Adrenal gland (tissue), 12 donors: ENCODE data around the gene SLC4A11. TPM values are rescaled to one million over a fixed set of nuclear protein-coding genes. Genes with fewer than 3 reads are reported as not detected.

ENCODE experiments used
- DNase-seq, 7 donors: peaks; one replicate each; pipeline ENCODE4 v3.0.0-alpha.2; 2019 to 2020
- H3K27ac ChIP-seq, 5 donors: fragments of 200-600 bp; sonication (generic) in 4 of 5; 1 replicate in 3 of 5; 2 replicates in 2 of 5; pipeline versions ENCODE4 v1.5.1 to v1.8.0; 2016 to 2020; ENCODE audit warnings: mild to moderate bottlenecking in 1 of 5
- H3K27me3 ChIP-seq: fragments of 200-600 bp; 2 replicates; pipeline ENCODE4 v1.8.0; 2021
- H3K36me3 ChIP-seq, 2 donors: fragments of 200-600 bp; replicated peaks in 1 of 2; 1 replicate in 1 of 2; 2 replicates in 1 of 2; pipeline versions ENCODE4 v1.5.1 to v1.8.0; 2018 to 2022
- H3K4me1 ChIP-seq, 2 donors: fragments of 200-600 bp; replicated peaks in 1 of 2; 1 replicate in 1 of 2; 2 replicates in 1 of 2; pipeline versions ENCODE4 v1.5.1 to v1.8.0; 2018 to 2021
- H3K4me3 ChIP-seq, 4 donors: fragments of 200-600 bp; sonication (generic) in 3 of 4; one replicate each; pipeline ENCODE4 v1.5.1; 2016 to 2018
- H3K9me3 ChIP-seq, 3 donors: fragments of 200-600 bp; sonication (generic) in 1 of 3; replicated peaks in 1 of 3; 1 replicate in 2 of 3; 2 replicates in 1 of 3; pipeline versions ENCODE4 v1.5.1 to v1.8.0; 2016 to 2021
- CTCF ChIP-seq, 6 experiments: fragments of 450-650 bp in 4 of 6; fragments of 200-600 bp in 2 of 6; sonication (generic) in 1 of 6; IDR thresholded peaks; 1 replicate in 5 of 6; 2 replicates in 1 of 6; pipeline versions ENCODE4 v1.5.1 to v1.8.0; 2016 to 2021; ENCODE audit warnings: antibody characterized with exemption in 6 of 6, mild to moderate bottlenecking in 2 of 6, moderate library complexity in 1 of 6
- POLR2A ChIP-seq, 2 donors: fragments of 450-650 bp; IDR thresholded peaks; one replicate each; pipeline ENCODE4 v1.6.1; 2017; ENCODE audit warnings: antibody characterized with exemption in 2 of 2, mild to moderate bottlenecking in 2 of 2, moderate library complexity in 1 of 2
- WGBS, 4 donors: extraction: QIAGEN DNeasy Blood & Tissue Kit in 2 of 4; methylation state at CpG; one replicate each; pipeline versions ENCODE4 v1.1.5 to v1.1.7; 2013 to 2017; 5-methylcytosine and 5-hydroxymethylcytosine counted together
- intact Hi-C, 2 donors: fragments of 100-400 bp; cut with DNase I; formaldehyde crosslinking; loops; one replicate each; pipeline versions ENCODE4 v1.14.1 to v1.15.0; 2022 to 2023
- polyA plus RNA-seq, 3 donors: library from polyadenylated mRNA; stranded (reverse); fragments of 200-250 nt in 2 of 3; fragments of 350-450 nt in 1 of 3; fragmentation: Illumina TruSeq in 1 of 3; extraction: RNeasy Lipid Tissue Mini Kit (QIAGEN cat#74804) in 1 of 3; gene quantifications; one replicate each; pipeline ENCODE4 v1.2.3, GENCODE V29; 2013 to 2014
- total RNA-seq, 9 donors: library from RNA; depleted of rRNA in 4 of 9; stranded (reverse); fragments of >200 nt in 4 of 9; fragments of 120-200 nt in 1 of 9; fragmentation: NEBNext Ultra II Directional in 1 of 9; extraction: Animal tissue kit (Norgen Biotek cat#: 25700) in 1 of 9; gene quantifications; one replicate each; pipeline versions ENCODE4 v1.1.0 to v1.2.4, GENCODE V29; 2013 to 2023
- donor health status: healthy with polysubstance abuse.
- donor health status: Bipolar disorder and iron deficiency.
- donor health status: DM: yes; HTN: yes; CAD: no.
- donor health status: DM: no; HTN: no; CAD: no.
- donor health status: DM: no; HTN: no; CAD: no.
- donor health status: DM: yes; HTN: yes; CAD: no.

SLC4A11 gene
- total and polyA plus RNA-seq, 12 donors: 0.06 to 30.6 (median 9.7) TPM

- intact Hi-C loops: no loop called here
- no peak overlapping the region for H3K4me3 ChIP-seq
- peaks cover 0 to 28% of the 10 kb centered on the region in 2 donors for H3K36me3 ChIP-seq
- peak in 2 of 7 donors; percentile 37 to 58 for DNase-seq
- no peaks in the 10 kb centered on the region for H3K27me3 ChIP-seq
- H3K4me1 ChIP-seq: peaks cover 0 to 11% of the 10 kb centered on the region in 2 donors
- no peaks in the 10 kb centered on the region for H3K9me3 ChIP-seq
- WGBS, 4 donors: 55 to 59% (median 58%) methylated on average over 10 of the region's 10 CpGs
- no peak overlapping the region for H3K27ac ChIP-seq
- TF ChIP-seq CTCF (IDR thresholded peaks at IDR 0.05) (peak in 4 of 6 experiments; percentile 17 to 40 (median 36)), POLR2A (IDR thresholded peaks at IDR 0.05) (no peak)
Measured at GRCh38 chr20:3250091-3250504, 11.1 kb upstream of the SLC4A11 start.

GRCh38 chr20:3248993-3249347, 10.0 kb upstream of the SLC4A11 start:
- Histone ChIP-seq H3K27me3 (no peaks in the 10 kb centered on the region), H3K9me3 (no peaks in the 10 kb centered on the region), H3K27ac (no peak overlapping the region), H3K4me1 (peaks cover 0 to 11% of the 10 kb centered on the region in 2 donors), H3K4me3 (peak overlapping the region in 1 of 4 donors; percentile 3), H3K36me3 (peaks cover 0 to 18% of the 10 kb centered on the region in 2 donors)
- DNase-seq: no peak
- no peak for TF ChIP-seq CTCF (IDR thresholded peaks at IDR 0.05)
- 35 to 48% (median 42%) methylated on average over 13 to 18 of the region's 18 CpGs for WGBS, 4 donors
- intact Hi-C loops: no loop called here

GRCh38 chr20:3248167-3248992, 9.4 kb upstream of the SLC4A11 start:
- intact Hi-C loops: no loop called here
- Histone ChIP-seq H3K9me3 (no peaks in the 10 kb centered on the region), H3K36me3 (peaks cover 0 to 13% of the 10 kb centered on the region in 2 donors), H3K4me3 (peak overlapping the region in 1 of 4 donors; percentile 3), H3K27me3 (no peaks in the 10 kb centered on the region), H3K27ac (no peak overlapping the region), H3K4me1 (peaks cover 0 to 11% of the 10 kb centered on the region in 2 donors)
- 15 to 35% (median 22%) methylated on average over 24 to 53 of the region's 53 CpGs for WGBS, 4 donors
- DNase-seq: peak in 3 of 7 donors; percentile 36 to 63 (median 42)
- TF ChIP-seq CTCF (IDR thresholded peaks at IDR 0.05) (no peak), POLR2A (IDR thresholded peaks at IDR 0.05) (no peak)

DNA sequence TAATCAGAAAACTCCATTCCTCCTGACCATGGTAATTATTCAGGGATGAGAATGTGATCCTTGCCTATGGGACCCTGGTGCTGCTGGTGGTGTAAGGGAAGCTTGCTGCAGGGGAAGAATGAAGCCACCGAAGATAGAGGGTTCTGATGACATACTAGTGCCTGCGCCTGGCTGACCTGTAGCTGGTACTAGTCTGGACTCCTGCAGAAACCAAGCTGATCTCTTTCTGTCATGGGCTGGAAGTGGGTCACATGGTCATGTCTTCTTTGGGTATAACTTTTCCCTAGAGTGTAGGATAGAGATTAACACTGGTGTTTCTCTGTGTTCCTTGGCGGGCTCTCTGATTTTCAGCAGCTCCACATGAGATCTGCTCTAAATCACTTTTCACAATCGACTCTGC, 8.6 kb upstream of the SLC4A11 start:
- no peak for TF ChIP-seq POLR2A (IDR thresholded peaks at IDR 0.05)
- TF ChIP-seq CTCF (IDR thresholded peaks at IDR 0.05): no peak
- 61 to 74% (median 67%) methylated on average over 4 of the region's 4 CpGs for WGBS, 4 donors
- intact Hi-C loops: no loop called here

More for the DNA sequence above, 8.6 kb upstream of the SLC4A11 start:
- no peak for DNase-seq
- Histone ChIP-seq H3K27me3 (no peaks in the 10 kb centered on the region), H3K4me3 (no peak overlapping the region), H3K9me3 (no peaks in the 10 kb centered on the region), H3K27ac (no peak overlapping the region), H3K36me3 (peaks cover 0 to 7% of the 10 kb centered on the region in 2 donors), H3K4me1 (peaks cover 0 to 11% of the 10 kb centered on the region in 2 donors)
